ENCODE data around the gene ZDHHC11B.
"Not testable (repeated sequence)": the region's sequence is repeated elsewhere in the genome, so short reads cannot be mapped to it uniquely, and the experiment has no call there.

The ZDHHC11B gene

DNA sequence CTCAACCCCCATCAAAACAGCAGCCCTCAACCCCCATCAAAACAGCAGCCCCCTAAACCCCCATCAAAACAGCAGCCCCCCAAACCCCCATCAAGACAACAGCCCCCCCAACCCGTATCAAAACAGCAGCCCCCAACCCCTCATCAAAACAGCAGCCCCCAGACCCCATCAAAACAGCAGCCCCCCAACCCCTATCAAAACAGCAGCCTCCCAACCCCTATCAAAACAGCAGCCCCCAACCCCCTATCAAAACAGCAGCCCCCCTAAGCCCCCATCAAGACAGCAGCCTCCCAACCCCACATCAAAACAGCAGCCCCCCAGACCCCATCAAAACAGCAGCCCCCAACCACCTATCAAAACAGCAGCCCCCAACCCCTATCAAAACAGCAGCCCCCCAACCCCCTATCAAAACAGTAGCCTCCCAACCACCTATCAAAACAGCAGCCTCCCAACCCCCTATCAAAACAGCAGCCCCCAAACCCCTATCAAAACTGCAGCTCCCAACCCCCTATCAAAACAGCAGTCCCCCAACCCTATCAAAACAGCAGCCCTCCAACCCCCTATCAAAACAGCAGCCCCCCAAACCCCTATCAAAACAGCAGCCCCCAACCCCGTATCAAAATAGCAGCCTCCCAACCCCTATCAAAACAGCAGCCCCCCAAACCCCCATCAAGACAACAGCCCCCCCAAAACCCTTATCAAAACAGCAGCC lies 92.6 kb downstream of the ZDHHC11B start:
- H3K27me3 ChIP-seq (ENCODE audit: control insufficient read depth in 1 of 2, insufficient read depth in 1 of 2, low read length in 2 of 2), result peaks cover 0 to 2% of the 10 kb centered on the region in 2 experiments
- no peaks in the 10 kb centered on the region for H3K9me3 ChIP-seq (ENCODE audit: control insufficient read depth, low read length)
- H2BK12ac ChIP-seq (ENCODE audit: low read length in 2 of 2), result no peak overlapping the region
- H3K27ac ChIP-seq (ENCODE audit: low read length, poor library complexity, severe bottlenecking), result no peak overlapping the region
- no peaks in the 10 kb centered on the region for H3K79me1 ChIP-seq (replicated peaks; ENCODE audit: low read length, poor library complexity, severe bottlenecking)
- no peak overlapping the region for H2AK5ac ChIP-seq (ENCODE audit: low read length, severe bottlenecking)
- no peak overlapping the region for H4K8ac ChIP-seq (ENCODE audit: low read length)
- peaks cover 6% of the 10 kb centered on the region for H3K4me1 ChIP-seq (ENCODE audit: control insufficient read depth, insufficient read depth, low read depth, low read length)
- no peak overlapping the region for H3K4me3 ChIP-seq (ENCODE audit: insufficient read depth in 1 of 2, low read depth in 1 of 2, low read length in 2 of 2)
- no peak overlapping the region for H3K9ac ChIP-seq (ENCODE audit: low read length)
- H3K4ac ChIP-seq (ENCODE audit: low read depth in 1 of 2, low read length in 2 of 2), result no peak overlapping the region
- no peaks in the 10 kb centered on the region for H3K36me3 ChIP-seq (ENCODE audit: control insufficient read depth in 1 of 2, insufficient read depth in 2 of 2, low read depth in 1 of 2, low read length in 2 of 2)
- no peak for DNase-seq
- H3K18ac ChIP-seq (ENCODE audit: low read depth in 1 of 2, low read length in 2 of 2), result no peak overlapping the region
- no peak overlapping the region for H2BK5ac ChIP-seq (ENCODE audit: low read depth, low read length, poor library complexity, severe bottlenecking)
- no peak overlapping the region for H3K4me2 ChIP-seq (ENCODE audit: low read length, poor library complexity, severe bottlenecking)
- WGBS, result 100% methylated on average over 1 of the region's 2 CpGs
- H2BK120ac ChIP-seq (ENCODE audit: low read depth, low read length), result no peak overlapping the region
- no peak overlapping the region for H3K14ac ChIP-seq (ENCODE audit: low read length in 2 of 2)
- no peak overlapping the region for H2BK15ac ChIP-seq (ENCODE audit: low read depth, poor library complexity, severe bottlenecking)
- no peak overlapping the region for H3K23ac ChIP-seq (ENCODE audit: low read length in 2 of 2)
- no peak overlapping the region for H4K91ac ChIP-seq (ENCODE audit: low read length)
- no peak overlapping the region for H2AFZ ChIP-seq (ENCODE audit: low read depth, low read length)

DNA sequence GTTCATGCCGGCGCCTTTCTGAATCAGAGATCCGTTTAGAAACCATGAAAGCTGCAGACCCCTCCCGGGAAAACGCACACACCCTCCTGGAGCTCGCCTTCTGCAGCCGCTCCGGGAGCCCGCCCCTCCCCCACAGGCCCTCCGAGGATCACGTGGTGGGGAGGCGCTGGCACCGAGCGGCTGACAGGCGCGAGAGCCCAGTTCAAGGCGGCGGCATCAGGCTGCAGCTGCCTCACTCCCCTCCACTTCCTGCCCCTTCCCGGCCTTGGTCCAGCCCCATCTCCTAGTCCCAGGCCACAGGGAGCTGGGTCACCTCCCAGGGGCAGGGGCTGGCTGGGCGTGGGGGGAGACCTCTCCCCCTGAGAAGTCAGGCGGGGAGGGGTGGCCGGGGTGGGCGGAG lies 93.5 kb downstream of the ZDHHC11B start:
- H2AFZ ChIP-seq (ENCODE audit: low read depth, low read length); H3K36me3 ChIP-seq (ENCODE audit: control insufficient read depth in 1 of 2, insufficient read depth in 2 of 2, low read depth in 1 of 2, low read length in 2 of 2); H3K14ac ChIP-seq (ENCODE audit: low read length in 2 of 2); H4K8ac ChIP-seq (ENCODE audit: low read length); H3K79me1 ChIP-seq (replicated peaks; ENCODE audit: low read length, poor library complexity, severe bottlenecking); H3K9me3 ChIP-seq (ENCODE audit: control insufficient read depth, low read length); H3K4me1 ChIP-seq (ENCODE audit: control insufficient read depth, insufficient read depth, low read depth, low read length); H3K4me3 ChIP-seq (ENCODE audit: insufficient read depth in 1 of 2, low read depth in 1 of 2, low read length in 2 of 2); DNase-seq; H3K27ac ChIP-seq (ENCODE audit: low read length, poor library complexity, severe bottlenecking); H2BK5ac ChIP-seq (ENCODE audit: low read depth, low read length, poor library complexity, severe bottlenecking); H2BK120ac ChIP-seq (ENCODE audit: low read depth, low read length); H3K4ac ChIP-seq (ENCODE audit: low read depth in 1 of 2, low read length in 2 of 2); H2AK5ac ChIP-seq (ENCODE audit: low read length, severe bottlenecking); H3K9ac ChIP-seq (ENCODE audit: low read length); H3K23ac ChIP-seq (ENCODE audit: low read length in 2 of 2); H3K18ac ChIP-seq (ENCODE audit: low read depth in 1 of 2, low read length in 2 of 2); H2BK12ac ChIP-seq (ENCODE audit: low read length in 2 of 2); H4K91ac ChIP-seq (ENCODE audit: low read length); H3K4me2 ChIP-seq (ENCODE audit: low read length, poor library complexity, severe bottlenecking); H2BK15ac ChIP-seq (ENCODE audit: low read depth, poor library complexity, severe bottlenecking); H3K27me3 ChIP-seq (ENCODE audit: control insufficient read depth in 1 of 2, insufficient read depth in 1 of 2, low read length in 2 of 2): not testable (repeated sequence)
- no CpG with 5 or more reads among the region's 23 CpGs for WGBS

DNA sequence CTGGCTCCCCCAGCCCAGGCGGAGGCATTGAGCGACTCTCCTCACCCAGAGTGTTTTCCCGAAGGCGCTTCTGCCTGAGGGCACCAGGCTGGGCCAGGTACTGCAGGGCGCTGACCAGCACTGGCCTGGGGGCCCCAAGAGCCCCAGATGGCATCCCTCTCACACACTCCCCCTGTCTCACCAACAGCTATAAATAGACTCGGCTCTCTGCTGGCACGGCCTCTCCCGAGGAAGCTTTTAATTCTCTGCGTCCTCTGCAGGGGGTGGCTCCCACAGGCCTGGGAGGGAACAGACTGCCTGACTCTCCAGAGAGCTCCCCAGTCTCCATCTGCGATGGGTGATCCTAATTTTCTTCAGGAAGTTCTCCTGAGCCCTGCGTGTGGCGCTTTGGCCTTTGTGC lies 94.2 kb downstream of the ZDHHC11B start:
- WGBS, result no CpG with 5 or more reads among the region's 12 CpGs
- H3K4me2 ChIP-seq (ENCODE audit: low read length, poor library complexity, severe bottlenecking), result not testable (repeated sequence)

DNA sequence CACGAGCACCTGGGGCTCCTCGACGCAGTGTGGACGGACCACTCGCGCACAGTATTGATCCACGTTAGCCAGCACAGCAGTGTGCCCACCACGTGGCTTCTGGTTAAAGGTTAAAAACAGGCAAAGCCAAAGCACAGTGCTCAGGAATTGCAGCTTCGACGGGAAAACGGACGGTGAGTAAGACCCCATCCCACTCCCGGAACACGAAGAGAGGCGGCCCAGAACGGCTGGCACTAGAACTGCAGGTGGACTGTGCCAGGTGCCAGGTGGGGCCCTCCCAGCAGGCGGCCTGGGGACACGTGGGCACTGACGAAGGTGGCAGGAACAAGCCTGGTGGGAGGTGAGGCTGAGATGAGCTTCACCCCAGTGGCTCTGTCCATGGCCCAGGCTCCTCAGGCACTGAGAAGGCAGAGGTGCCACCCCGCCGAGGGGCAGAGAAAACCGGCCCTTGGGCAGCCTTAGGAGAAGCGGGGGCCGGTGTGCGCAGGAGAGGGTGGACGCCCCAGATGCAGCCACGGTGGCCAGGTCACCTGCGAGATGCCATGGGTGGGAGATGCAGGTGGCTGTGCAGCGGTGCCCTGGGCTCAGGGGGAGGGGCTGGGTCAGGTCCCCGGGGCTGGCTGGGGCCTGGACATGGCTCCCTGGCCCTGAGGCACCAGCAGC lies 96.0 kb downstream of the ZDHHC11B start:
- not testable (repeated sequence) for H3K4me2 ChIP-seq (ENCODE audit: low read length, poor library complexity, severe bottlenecking); H3K14ac ChIP-seq (ENCODE audit: low read length in 2 of 2); DNase-seq; H3K4ac ChIP-seq (ENCODE audit: low read depth in 1 of 2, low read length in 2 of 2); H3K9ac ChIP-seq (ENCODE audit: low read length); H3K36me3 ChIP-seq (ENCODE audit: control insufficient read depth in 1 of 2, insufficient read depth in 2 of 2, low read depth in 1 of 2, low read length in 2 of 2); H3K79me1 ChIP-seq (replicated peaks; ENCODE audit: low read length, poor library complexity, severe bottlenecking); H3K9me3 ChIP-seq (ENCODE audit: control insufficient read depth, low read length); H3K4me3 ChIP-seq (ENCODE audit: insufficient read depth in 1 of 2, low read depth in 1 of 2, low read length in 2 of 2); H2AK5ac ChIP-seq (ENCODE audit: low read length, severe bottlenecking); H4K91ac ChIP-seq (ENCODE audit: low read length); H2AFZ ChIP-seq (ENCODE audit: low read depth, low read length); H3K4me1 ChIP-seq (ENCODE audit: control insufficient read depth, insufficient read depth, low read depth, low read length); H3K18ac ChIP-seq (ENCODE audit: low read depth in 1 of 2, low read length in 2 of 2); H2BK120ac ChIP-seq (ENCODE audit: low read depth, low read length); H2BK15ac ChIP-seq (ENCODE audit: low read depth, poor library complexity, severe bottlenecking); H2BK5ac ChIP-seq (ENCODE audit: low read depth, low read length, poor library complexity, severe bottlenecking); H3K23ac ChIP-seq (ENCODE audit: low read length in 2 of 2); H2BK12ac ChIP-seq (ENCODE audit: low read length in 2 of 2); H4K8ac ChIP-seq (ENCODE audit: low read length); H3K27ac ChIP-seq (ENCODE audit: low read length, poor library complexity, severe bottlenecking)
- WGBS, result 92% methylated on average over 12 of the region's 30 CpGs
- peaks cover 4 to 14% of the 10 kb centered on the region in 2 experiments for H3K27me3 ChIP-seq (ENCODE audit: control insufficient read depth in 1 of 2, insufficient read depth in 1 of 2, low read length in 2 of 2)

More for the DNA sequence above, 94.2 kb downstream of the ZDHHC11B start:
- not testable (repeated sequence) for H3K79me1 ChIP-seq (replicated peaks; ENCODE audit: low read length, poor library complexity, severe bottlenecking); H2BK12ac ChIP-seq (ENCODE audit: low read length in 2 of 2); H4K8ac ChIP-seq (ENCODE audit: low read length); H2AK5ac ChIP-seq (ENCODE audit: low read length, severe bottlenecking); H3K4me1 ChIP-seq (ENCODE audit: control insufficient read depth, insufficient read depth, low read depth, low read length); DNase-seq; H3K27ac ChIP-seq (ENCODE audit: low read length, poor library complexity, severe bottlenecking); H3K9ac ChIP-seq (ENCODE audit: low read length); H3K4ac ChIP-seq (ENCODE audit: low read depth in 1 of 2, low read length in 2 of 2); H2BK15ac ChIP-seq (ENCODE audit: low read depth, poor library complexity, severe bottlenecking); H4K91ac ChIP-seq (ENCODE audit: low read length); H3K36me3 ChIP-seq (ENCODE audit: control insufficient read depth in 1 of 2, insufficient read depth in 2 of 2, low read depth in 1 of 2, low read length in 2 of 2); H3K23ac ChIP-seq (ENCODE audit: low read length in 2 of 2); H3K18ac ChIP-seq (ENCODE audit: low read depth in 1 of 2, low read length in 2 of 2); H2BK5ac ChIP-seq (ENCODE audit: low read depth, low read length, poor library complexity, severe bottlenecking); H2AFZ ChIP-seq (ENCODE audit: low read depth, low read length); H3K9me3 ChIP-seq (ENCODE audit: control insufficient read depth, low read length); H3K27me3 ChIP-seq (ENCODE audit: control insufficient read depth in 1 of 2, insufficient read depth in 1 of 2, low read length in 2 of 2); H2BK120ac ChIP-seq (ENCODE audit: low read depth, low read length); H3K4me3 ChIP-seq (ENCODE audit: insufficient read depth in 1 of 2, low read depth in 1 of 2, low read length in 2 of 2); H3K14ac ChIP-seq (ENCODE audit: low read length in 2 of 2)

Data from mesenchymal stem cell (in vitro differentiated cells and primary cell).